GM13977 (cell line): ENCODE results near the gene MRPS34.
"Not testable (repeated sequence)": the region's sequence is repeated elsewhere in the genome, so short reads cannot be mapped to it uniquely, and the experiment has no call there.

Experiments used
- DNase-seq: peaks from one replicate; pipeline ENCODE4 v3.0.0; 2012; ENCODE audit warnings: low spot score
- CTCF ChIP-seq: IDR thresholded peaks from 2 replicates; pipeline ENCODE4 v1.5.1; 2012; ENCODE audit warnings: mild to moderate bottlenecking, control low read depth; ENCODE audit not compliant: insufficient read depth; ENCODE audit errors: extremely low read depth, missing control alignments
- in situ Hi-C: fragments of 300-500 bp; cut with MboI; formaldehyde crosslinking; loops from one replicate; pipeline ENCODE4 v1.12.0; 2022; ENCODE audit warnings: low sequenced_read_pairs, low pct_unique_long_range_greater_than_20kb, mixed read lengths, inconsistent platforms; ENCODE audit not compliant: unreplicated experiment

The MRPS34 gene

GRCh38 chr16:1734123-1734522 is 38.8 kb downstream of the MRPS34 start:
- in situ Hi-C loops: no loop called here
- TF ChIP-seq CTCF: no peak
- DNase-seq: no peak

- in situ Hi-C loops, DNase-seq: not testable (repeated sequence)
Measured at GRCh38 chr16:1732551-1732987, 40.4 kb downstream of the MRPS34 start.

- no peak for DNase-seq
- in situ Hi-C loops: no loop called here
- TF ChIP-seq CTCF: no peak
Measured at GRCh38 chr16:1732071-1732470, 40.9 kb downstream of the MRPS34 start.

- TF ChIP-seq CTCF: no peak
- in situ Hi-C loops: no loop called here
Measured at GRCh38 chr16:1731603-1732002, 41.3 kb downstream of the MRPS34 start.

GRCh38 chr16:1731073-1731472 is 41.9 kb downstream of the MRPS34 start:
- TF ChIP-seq CTCF: no peak
- no peak for DNase-seq
- in situ Hi-C loops: no loop called here

More at GRCh38 chr16:1731603-1732002, 41.3 kb downstream of the MRPS34 start:
- DNase-seq: no peak

- DNase-seq: no peak
- TF ChIP-seq CTCF: no peak
- in situ Hi-C loops: no loop called here
Measured at GRCh38 chr16:1729445-1729844, 43.5 kb downstream of the MRPS34 start.

GRCh38 chr16:1729026-1729425 is 43.9 kb downstream of the MRPS34 start:
- DNase-seq: no peak
- no peak for TF ChIP-seq CTCF
- in situ Hi-C loops: no loop called here
